Inflammatory macrophage treated with lipopolysaccharide for 1 hour (primary cell): ENCODE results near the gene MYO5B.
A peak's percentile ranks its signal among the peaks of the same experiment; 100 is the strongest.

Experiments
- DNase-seq, 2 donors: peaks; one replicate each; pipeline ENCODE4 v3.0.0-alpha.2; 2020 to 2022

MYO5B gene

DNA sequence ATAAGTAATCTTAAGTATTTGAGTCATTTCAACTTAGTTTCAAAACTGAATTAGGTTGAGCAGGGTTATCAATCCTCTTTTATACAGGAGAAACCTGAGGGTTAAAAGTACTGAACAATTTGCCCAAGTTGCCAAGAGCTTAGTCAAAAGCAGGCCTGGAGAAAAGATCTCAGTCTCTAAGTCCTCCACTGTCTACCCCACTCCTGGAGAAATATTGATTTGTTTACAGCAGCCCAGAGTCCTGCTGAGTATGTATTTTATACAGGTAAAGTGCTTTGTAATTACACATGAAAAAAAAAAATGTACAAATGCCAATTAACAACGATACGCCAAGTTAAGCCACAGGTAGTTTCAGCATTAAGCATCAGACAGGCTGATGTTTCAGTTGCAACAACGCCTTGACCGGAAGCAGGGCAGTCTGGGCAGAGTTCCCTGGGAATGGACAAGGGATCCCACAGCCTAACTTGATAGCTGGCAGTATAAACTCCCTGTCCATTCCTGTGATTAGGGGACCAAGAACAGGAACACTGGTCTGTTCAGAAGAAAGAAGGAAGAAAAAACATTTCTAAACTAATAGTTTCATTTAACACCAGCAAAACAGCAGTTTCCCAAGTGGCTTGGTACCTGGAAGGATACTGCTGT, 132.9 kb downstream of the MYO5B start:
- no peak for DNase-seq

DNA sequence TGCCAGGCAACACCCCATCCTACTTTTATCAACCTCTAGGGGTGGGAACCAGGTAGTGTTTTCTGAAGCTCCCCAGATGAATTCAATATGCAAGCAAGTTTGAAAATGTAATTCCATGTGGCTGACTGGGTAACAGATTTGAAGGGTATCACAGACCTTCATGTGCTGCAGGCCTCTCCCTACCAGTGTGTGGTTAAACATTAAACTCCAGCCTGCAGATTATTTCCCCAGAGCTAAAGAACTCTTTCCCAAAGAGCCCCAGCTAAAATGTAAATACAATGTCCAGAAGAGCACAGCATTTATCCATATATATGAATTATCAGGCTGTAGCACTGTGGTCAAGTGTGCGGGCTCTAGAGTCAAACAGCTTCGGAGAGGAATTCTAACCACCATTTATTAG, 134.1 kb downstream of the MYO5B start:
- no peak for DNase-seq

DNA sequence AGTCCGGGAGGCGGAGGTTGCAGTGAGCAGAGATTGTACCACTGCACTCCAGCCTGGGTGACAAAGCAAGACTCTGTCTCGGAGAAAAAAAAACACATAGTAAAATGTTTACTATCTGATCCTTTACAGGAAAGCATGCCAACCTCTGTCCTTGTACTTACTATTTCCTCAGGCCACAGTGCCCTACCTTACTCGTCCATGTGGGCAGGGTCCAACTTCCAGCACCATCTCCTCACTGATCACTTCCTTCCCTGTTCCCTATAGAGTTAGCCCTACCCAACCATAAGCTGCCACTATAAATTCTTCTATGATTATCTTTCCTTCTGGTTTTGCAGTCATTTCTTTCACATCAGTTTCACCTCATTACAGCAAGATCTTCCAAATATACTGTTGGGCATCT, 136.2 kb downstream of the MYO5B start:
- DNase-seq: no peak

GRCh38 chr18:50057009-50057408, 137.9 kb downstream of the MYO5B start:
- DNase-seq: no peak

GRCh38 chr18:50056185-50056584, 138.8 kb downstream of the MYO5B start:
- no peak for DNase-seq

- no peak for DNase-seq
Measured at GRCh38 chr18:50055488-50055887, 139.5 kb downstream of the MYO5B start.

DNA sequence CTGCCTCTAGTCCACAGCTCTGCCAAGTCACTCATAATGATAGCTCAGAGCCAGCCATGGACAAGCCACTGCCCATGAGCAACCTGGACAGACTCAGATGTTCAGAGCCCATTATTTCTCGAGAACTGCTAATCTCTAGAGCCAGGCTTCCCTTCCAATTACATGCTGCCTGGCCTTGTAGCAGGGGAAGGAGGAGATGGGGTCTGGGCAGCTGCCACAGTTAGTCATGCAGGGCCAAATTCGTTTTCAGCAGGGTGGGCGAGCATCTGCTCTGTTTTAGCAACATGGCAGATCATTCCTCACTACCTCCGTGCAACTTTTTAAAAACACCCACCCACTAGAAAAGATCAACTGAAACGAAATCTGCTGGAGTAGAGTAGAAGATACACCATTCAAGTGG, 141.8 kb downstream of the MYO5B start:
- DNase-seq: no peak

GRCh38 chr18:50051288-50051687, 143.7 kb downstream of the MYO5B start:
- no peak for DNase-seq

DNA sequence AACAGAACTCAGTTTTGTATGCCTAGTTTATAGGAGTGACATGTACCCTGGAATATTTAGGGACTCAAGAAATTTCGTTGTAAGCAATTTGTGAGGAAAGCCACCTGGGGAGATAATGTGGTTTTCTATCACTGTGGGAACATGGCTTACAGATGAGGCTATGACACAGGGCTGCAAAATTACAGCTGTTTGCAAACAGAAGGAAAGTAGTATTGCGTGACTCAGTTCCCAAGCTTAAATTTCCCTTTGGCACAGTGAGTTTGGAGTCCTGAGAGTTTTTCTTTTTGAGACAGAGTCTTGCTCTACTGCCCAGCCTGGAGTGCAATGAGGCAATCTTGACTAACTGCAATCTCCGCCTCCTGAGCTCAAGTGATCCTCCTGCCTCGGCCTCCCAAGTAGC, 149.8 kb downstream of the MYO5B start:
- DNase-seq: no peak

DNA sequence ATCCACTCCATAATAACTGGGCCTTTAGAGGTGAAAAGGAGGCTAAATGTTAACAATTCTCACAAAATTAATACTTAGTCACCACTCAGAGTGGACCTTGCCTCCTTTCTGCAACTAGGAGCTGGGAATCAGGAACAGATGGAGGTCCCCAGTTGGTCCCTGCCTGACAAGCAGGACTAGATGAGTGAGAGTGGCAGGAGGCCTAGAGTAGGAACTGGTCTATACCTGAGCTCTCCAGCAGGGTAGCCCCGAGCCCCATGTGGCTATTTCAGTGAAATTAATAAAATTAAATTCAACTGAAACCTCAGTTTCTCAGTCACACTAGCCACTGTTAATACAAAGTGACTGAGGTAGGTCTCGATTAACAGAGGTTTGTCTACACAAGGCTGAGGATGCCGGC, 150.5 kb downstream of the MYO5B start:
- DNase-seq: no peak

- no peak for DNase-seq
Measured at GRCh38 chr18:50042611-50043010, 152.3 kb downstream of the MYO5B start.

GRCh38 chr18:50039746-50040145, 155.2 kb downstream of the MYO5B start:
- DNase-seq: no peak

DNA sequence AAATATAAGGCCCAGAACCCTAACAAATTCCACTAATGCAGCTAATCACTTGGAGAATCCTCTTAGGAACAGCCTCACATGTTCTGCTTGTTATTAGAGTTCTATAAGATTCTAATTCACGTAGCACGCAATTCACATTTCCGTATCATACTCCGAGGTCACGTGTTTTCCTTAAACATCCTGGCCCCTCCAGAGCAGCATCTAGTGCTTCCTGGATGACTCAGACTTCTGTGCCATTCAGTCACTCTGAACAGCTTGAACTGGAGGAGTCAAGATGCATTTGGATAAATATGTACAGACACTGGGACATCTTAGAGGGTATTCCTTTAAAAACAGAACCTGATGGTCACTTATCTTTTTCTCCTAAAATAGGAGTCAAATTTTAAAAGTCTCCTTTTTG, 156.5 kb downstream of the MYO5B start:
- no peak for DNase-seq

- no peak for DNase-seq
Measured at GRCh38 chr18:50034029-50034428, 160.9 kb downstream of the MYO5B start.

GRCh38 chr18:50033004-50033403, 161.9 kb downstream of the MYO5B start:
- DNase-seq: no peak

DNA sequence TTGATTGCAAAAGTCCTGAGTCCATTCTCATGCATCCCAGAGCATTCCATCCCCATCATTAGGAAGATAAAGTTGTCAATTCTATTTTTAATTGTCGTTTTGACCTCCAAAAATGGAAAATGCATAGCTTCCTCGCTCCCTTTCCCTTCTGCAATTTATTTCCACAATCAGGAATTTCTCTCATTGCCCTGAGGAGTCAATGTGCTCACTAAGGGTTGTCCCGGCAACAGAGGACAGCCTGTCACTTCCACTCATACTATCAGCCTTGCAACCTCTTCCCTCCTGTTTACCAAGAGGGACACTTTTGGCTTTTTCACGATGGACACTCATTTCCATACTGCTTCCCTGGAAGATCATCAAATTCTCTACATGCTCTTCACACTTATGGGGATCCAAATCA, 164.8 kb downstream of the MYO5B start:
- no peak for DNase-seq

GRCh38 chr18:50027996-50028395, 167.0 kb downstream of the MYO5B start:
- DNase-seq: no peak

- DNase-seq: no peak
Measured at GRCh38 chr18:50024466-50024865, 170.5 kb downstream of the MYO5B start.

DNA sequence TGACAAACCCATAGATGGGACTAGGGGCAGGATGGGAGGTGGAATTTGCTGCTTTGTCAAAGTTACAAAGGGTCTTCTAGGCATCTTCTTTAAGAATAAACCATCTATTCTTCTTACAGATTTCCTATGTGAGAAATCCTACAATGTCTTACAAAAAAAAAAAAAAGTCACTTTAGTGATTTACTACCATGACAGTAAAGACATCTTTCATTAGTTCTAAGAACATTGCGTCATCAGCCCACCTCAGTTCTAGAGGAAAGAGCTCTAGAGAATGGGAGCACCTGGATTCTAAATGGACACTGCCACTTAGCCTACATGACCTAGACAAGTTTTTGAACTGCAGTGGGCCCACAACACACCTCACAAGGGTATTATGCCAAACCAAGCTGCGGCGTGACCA, 172.0 kb downstream of the MYO5B start:
- DNase-seq: no peak

- DNase-seq: no peak
Measured at GRCh38 chr18:50014606-50015005, 180.3 kb downstream of the MYO5B start.

- no peak for DNase-seq
Measured at GRCh38 chr18:50013363-50014138, 181.4 kb downstream of the MYO5B start.

- DNase-seq: no peak
Measured at GRCh38 chr18:50011813-50012435, 183.0 kb downstream of the MYO5B start.

GRCh38 chr18:50009773-50010335, 185.1 kb downstream of the MYO5B start:
- DNase-seq: peak; percentile 0 to 30

GRCh38 chr18:50008306-50008705, 186.6 kb downstream of the MYO5B start:
- no peak for DNase-seq
